Measurements from ENCODE around the gene HS3ST5. TPM values are rescaled to one million over a fixed set of nuclear protein-coding genes. Genes with fewer than 3 reads are reported as not detected.

HS3ST5 gene, protein sequence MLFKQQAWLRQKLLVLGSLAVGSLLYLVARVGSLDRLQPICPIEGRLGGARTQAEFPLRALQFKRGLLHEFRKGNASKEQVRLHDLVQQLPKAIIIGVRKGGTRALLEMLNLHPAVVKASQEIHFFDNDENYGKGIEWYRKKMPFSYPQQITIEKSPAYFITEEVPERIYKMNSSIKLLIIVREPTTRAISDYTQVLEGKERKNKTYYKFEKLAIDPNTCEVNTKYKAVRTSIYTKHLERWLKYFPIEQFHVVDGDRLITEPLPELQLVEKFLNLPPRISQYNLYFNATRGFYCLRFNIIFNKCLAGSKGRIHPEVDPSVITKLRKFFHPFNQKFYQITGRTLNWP
- not detected for total RNA-seq
- polyA plus RNA-seq: not detected
- not detected for total RNA-seq

- peak within 1 kb of the TSS in 7 of 10 donors; percentile 4 to 62 (median 21) for H3K4me3 Mint-ChIP-seq
Observed at GRCh38 chr6:114342826-114343781, at the start of gene HS3ST5. TSS of gene HS3ST5 (minus strand) at chr6:114343023. CDS start at chr6:114062845, 280,178 bp downstream.

DNA sequence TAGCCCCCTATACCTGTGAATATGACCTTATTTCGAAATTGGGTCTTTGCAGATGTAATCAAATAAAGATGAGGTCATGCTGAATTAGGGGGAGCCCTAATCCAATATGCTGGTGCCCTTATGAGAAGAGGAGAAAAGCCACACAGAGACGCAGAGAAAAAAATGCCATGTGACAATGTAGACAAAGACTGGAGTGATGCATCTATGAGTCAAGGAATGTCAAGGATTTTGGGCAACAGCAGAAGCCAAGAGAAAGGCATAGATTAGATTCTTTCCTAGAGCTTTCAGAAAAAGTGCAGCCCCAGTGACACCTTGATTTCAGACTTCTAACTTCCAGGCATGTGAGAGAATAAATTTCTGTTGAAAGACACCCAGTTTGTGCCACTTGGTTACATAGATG, 47.4 kb upstream of the HS3ST5 start:
- H3K27ac Mint-ChIP-seq: no peak overlapping the region
- intact Hi-C loops (cut with micrococcal nuclease): no loop called here
- H3K9me3 Mint-ChIP-seq: peaks cover 0 to 10% (median 0%) of the 10 kb centered on the region in 11 donors
- H3K4me3 Mint-ChIP-seq: no peak overlapping the region
- Histone ChIP-seq H3K27ac (ENCODE audit: low read depth, low read length) (no peak overlapping the region), H3K36me3 (ENCODE audit: control insufficient read depth in 2 of 3, insufficient read depth in 3 of 3, low read length in 3 of 3) (no peaks in the 10 kb centered on the region), H3K9me3 (ENCODE audit: control insufficient read depth in 2 of 3, low read length in 3 of 3) (no peaks in the 10 kb centered on the region), H3K27me3 (ENCODE audit: control insufficient read depth in 2 of 2, insufficient read depth in 2 of 2, low read length in 2 of 2) (no peaks in the 10 kb centered on the region), H3K4me1 (ENCODE audit: control insufficient read depth in 2 of 2, insufficient read depth in 2 of 2, low read length in 2 of 2) (no peaks in the 10 kb centered on the region), H3K4me3 (ENCODE audit: low read length) (no peak overlapping the region)
- ChIA-PET CTCF (no interaction called here), POLR2A (no interaction called here)
- no peaks in the 10 kb centered on the region for H3K27me3 Mint-ChIP-seq
- DNase-seq: no peak
- no peaks in the 10 kb centered on the region for H3K4me1 Mint-ChIP-seq
- H3K36me3 Mint-ChIP-seq: no peaks in the 10 kb centered on the region
- no peak for ATAC-seq

More at GRCh38 chr6:114342826-114343781, at the start of gene HS3ST5:
- Histone ChIP-seq H3K4me1 (ENCODE audit: control insufficient read depth in 2 of 2, insufficient read depth in 2 of 2, low read length in 2 of 2) (no peaks in the 10 kb centered on the region), H3K9me3 (ENCODE audit: control insufficient read depth in 2 of 3, low read length in 3 of 3) (no peaks in the 10 kb centered on the region), H3K36me3 (ENCODE audit: control insufficient read depth in 2 of 3, insufficient read depth in 3 of 3, low read length in 3 of 3) (no peaks in the 10 kb centered on the region), H3K27ac (ENCODE audit: low read depth, low read length) (no peak within 1 kb of the TSS), H3K27me3 (ENCODE audit: control insufficient read depth in 2 of 2, insufficient read depth in 2 of 2, low read length in 2 of 2) (no peaks in the 10 kb centered on the region), H3K4me3 (ENCODE audit: low read length) (no peak within 1 kb of the TSS)
- ChIA-PET CTCF (no interaction called here), POLR2A (no interaction called here)
- DNase-seq (no peak), ATAC-seq (peak; percentile 16)
- peaks cover 0 to 9% (median 5%) of the 10 kb centered on the region in 7 donors for H3K4me1 Mint-ChIP-seq
- intact Hi-C loops (cut with micrococcal nuclease): no loop called here
- H3K9me3 Mint-ChIP-seq: peaks cover 0 to 3% (median 0%) of the 10 kb centered on the region in 11 donors
- no peaks in the 10 kb centered on the region for H3K36me3 Mint-ChIP-seq
- H3K27ac Mint-ChIP-seq: no peak within 1 kb of the TSS
- peaks cover 30 to 55% (median 37%) of the 10 kb centered on the region in 5 donors for H3K27me3 Mint-ChIP-seq

DNA sequence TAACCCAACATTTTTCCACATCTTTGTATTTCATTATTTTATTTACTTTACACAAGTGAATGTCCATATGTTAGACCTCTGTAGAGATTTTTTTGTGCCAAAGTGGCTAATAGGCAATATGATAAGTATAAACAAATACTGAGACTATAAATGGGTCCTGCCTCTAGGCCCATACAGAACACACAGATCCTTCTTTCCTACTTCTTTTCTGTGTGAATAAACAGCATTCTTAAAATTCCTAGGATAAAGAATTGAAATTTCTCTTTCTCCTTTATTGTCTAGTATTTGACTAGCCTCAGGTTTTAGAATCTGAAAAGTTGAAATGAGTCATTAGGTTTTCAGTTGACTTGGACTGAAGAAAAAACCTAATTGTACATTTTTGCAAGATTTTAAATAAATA, 46.3 kb upstream of the HS3ST5 start:
- Mint-ChIP-seq H3K9me3 (peaks cover 0 to 10% (median 0%) of the 10 kb centered on the region in 11 donors), H3K27me3 (no peaks in the 10 kb centered on the region), H3K27ac (no peak overlapping the region), H3K36me3 (no peaks in the 10 kb centered on the region), H3K4me3 (no peak overlapping the region), H3K4me1 (no peaks in the 10 kb centered on the region)
- Histone ChIP-seq H3K4me1 (ENCODE audit: control insufficient read depth in 2 of 2, insufficient read depth in 2 of 2, low read length in 2 of 2) (no peaks in the 10 kb centered on the region), H3K27ac (ENCODE audit: low read depth, low read length) (no peak overlapping the region), H3K9me3 (ENCODE audit: control insufficient read depth in 2 of 3, low read length in 3 of 3) (no peaks in the 10 kb centered on the region), H3K36me3 (ENCODE audit: control insufficient read depth in 2 of 3, insufficient read depth in 3 of 3, low read length in 3 of 3) (no peaks in the 10 kb centered on the region), H3K27me3 (ENCODE audit: control insufficient read depth in 2 of 2, insufficient read depth in 2 of 2, low read length in 2 of 2) (no peaks in the 10 kb centered on the region), H3K4me3 (ENCODE audit: low read length) (no peak overlapping the region)
- ChIA-PET CTCF (no interaction called here), POLR2A (no interaction called here)
- intact Hi-C loops (cut with micrococcal nuclease): no loop called here
- ATAC-seq (no peak), DNase-seq (no peak)

GRCh38 chr6:114382406-114382805, 39.6 kb upstream of the HS3ST5 start:
- no peak overlapping the region for H3K27ac ChIP-seq (ENCODE audit: low read depth, low read length)
- no peaks in the 10 kb centered on the region for H3K4me1 Mint-ChIP-seq
- DNase-seq: no peak
- no peaks in the 10 kb centered on the region for H3K9me3 ChIP-seq (ENCODE audit: control insufficient read depth in 2 of 3, low read length in 3 of 3)
- intact Hi-C loops (cut with micrococcal nuclease): no loop called here
- H3K4me3 Mint-ChIP-seq: no peak overlapping the region
- H3K27me3 Mint-ChIP-seq: no peaks in the 10 kb centered on the region
- H3K4me3 ChIP-seq (ENCODE audit: low read length): no peak overlapping the region
- no peak for ATAC-seq
- H3K27me3 ChIP-seq (ENCODE audit: control insufficient read depth in 2 of 2, insufficient read depth in 2 of 2, low read length in 2 of 2): no peaks in the 10 kb centered on the region
- no peaks in the 10 kb centered on the region for H3K4me1 ChIP-seq (ENCODE audit: control insufficient read depth in 2 of 2, insufficient read depth in 2 of 2, low read length in 2 of 2)
- ChIA-PET POLR2A (no interaction called here), CTCF (no interaction called here)
- H3K36me3 ChIP-seq (ENCODE audit: control insufficient read depth in 2 of 3, insufficient read depth in 3 of 3, low read length in 3 of 3): no peaks in the 10 kb centered on the region
- H3K9me3 Mint-ChIP-seq: peaks cover 0 to 4% (median 0%) of the 10 kb centered on the region in 11 donors
- H3K36me3 Mint-ChIP-seq: no peaks in the 10 kb centered on the region
- no peak overlapping the region for H3K27ac Mint-ChIP-seq

DNA sequence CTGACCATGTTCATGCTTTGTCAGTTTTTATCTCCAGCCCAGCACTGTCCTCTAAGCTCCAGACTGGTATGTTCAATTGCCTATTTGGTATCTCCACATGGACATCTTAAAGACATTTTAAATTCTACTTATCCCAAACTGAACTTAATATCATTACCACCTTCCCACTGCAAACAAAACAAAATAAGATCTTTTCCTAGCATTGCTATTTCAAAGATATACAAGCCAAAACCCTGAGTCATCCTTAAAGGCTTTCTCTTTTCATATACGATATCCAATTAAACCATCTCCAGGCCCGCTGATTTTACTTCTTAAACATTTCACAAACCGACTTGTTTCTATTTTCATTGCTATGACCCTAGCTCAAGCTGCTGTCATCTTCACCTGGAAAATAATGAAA, 35.1 kb upstream of the HS3ST5 start:
- Histone ChIP-seq H3K4me1 (ENCODE audit: control insufficient read depth in 2 of 2, insufficient read depth in 2 of 2, low read length in 2 of 2) (no peaks in the 10 kb centered on the region), H3K9me3 (ENCODE audit: control insufficient read depth in 2 of 3, low read length in 3 of 3) (no peaks in the 10 kb centered on the region), H3K4me3 (ENCODE audit: low read length) (no peak overlapping the region), H3K27me3 (ENCODE audit: control insufficient read depth in 2 of 2, insufficient read depth in 2 of 2, low read length in 2 of 2) (no peaks in the 10 kb centered on the region), H3K27ac (ENCODE audit: low read depth, low read length) (no peak overlapping the region), H3K36me3 (ENCODE audit: control insufficient read depth in 2 of 3, insufficient read depth in 3 of 3, low read length in 3 of 3) (no peaks in the 10 kb centered on the region)
- Mint-ChIP-seq H3K9me3 (peaks cover 0 to 4% (median 0%) of the 10 kb centered on the region in 11 donors), H3K27me3 (no peaks in the 10 kb centered on the region), H3K4me3 (no peak overlapping the region), H3K4me1 (no peaks in the 10 kb centered on the region), H3K27ac (no peak overlapping the region), H3K36me3 (no peaks in the 10 kb centered on the region)
- ATAC-seq: no peak
- intact Hi-C loops (cut with micrococcal nuclease): no loop called here
- ChIA-PET POLR2A (no interaction called here), CTCF (no interaction called here)
- no peak for DNase-seq

GRCh38 chr6:114376611-114377175, 33.9 kb upstream of the HS3ST5 start:
- peaks cover 0 to 4% (median 0%) of the 10 kb centered on the region in 11 donors for H3K9me3 Mint-ChIP-seq
- H3K27ac Mint-ChIP-seq: no peak overlapping the region
- CTCF ChIA-PET: no interaction called here
- no peaks in the 10 kb centered on the region for H3K27me3 Mint-ChIP-seq
- Histone ChIP-seq H3K27me3 (ENCODE audit: control insufficient read depth in 2 of 2, insufficient read depth in 2 of 2, low read length in 2 of 2) (no peaks in the 10 kb centered on the region), H3K4me1 (ENCODE audit: control insufficient read depth in 2 of 2, insufficient read depth in 2 of 2, low read length in 2 of 2) (no peaks in the 10 kb centered on the region), H3K9me3 (ENCODE audit: control insufficient read depth in 2 of 3, low read length in 3 of 3) (no peaks in the 10 kb centered on the region), H3K27ac (ENCODE audit: low read depth, low read length) (no peak overlapping the region), H3K4me3 (ENCODE audit: low read length) (no peak overlapping the region), H3K36me3 (ENCODE audit: control insufficient read depth in 2 of 3, insufficient read depth in 3 of 3, low read length in 3 of 3) (no peaks in the 10 kb centered on the region)
- ATAC-seq (no peak), DNase-seq (no peak)
- H3K36me3 Mint-ChIP-seq: no peaks in the 10 kb centered on the region
- no peak overlapping the region for H3K4me3 Mint-ChIP-seq
- POLR2A ChIA-PET: no interaction called here
- intact Hi-C loops (cut with micrococcal nuclease): no loop called here
- H3K4me1 Mint-ChIP-seq: no peaks in the 10 kb centered on the region

All from naive thymus-derived CD4-positive, alpha-beta T cell (primary cell).